B cell (primary cell): ENCODE results near the gene DSTYK. TPM values are rescaled to one million over a fixed set of nuclear protein-coding genes. Genes with fewer than 3 reads are reported as not detected.

Experiments
- ATAC-seq: fragments of 200-7000 bp; cut with Tn5 transposase; one replicate; pipeline ENCODE4 v1.10.0; 2021; ENCODE audit warnings: low read depth, mild to moderate bottlenecking, moderate number of reproducible peaks, moderate library complexity
- CTCF ChIA-PET: fragments of 350-600 bp; sonication (Branson Sonifier 250); formaldehyde crosslinking; loops from one replicate; lab custom pipeline; 2021; ENCODE audit warnings: antibody characterized with exemption, inconsistent platforms; lab: Charles Lee
- POLR2A ChIA-PET: fragments of 350-600 bp; sonication (Branson Sonifier 250); formaldehyde crosslinking; loops from one replicate; lab custom pipeline; 2021; ENCODE audit warnings: antibody characterized with exemption; lab: Charles Lee
- DNase-seq: peaks from one replicate; pipeline ENCODE4 v3.0.0; 2013
- H2AFZ ChIP-seq: 2 replicates; pipeline ENCODE4 v1.6.1; 2012; ENCODE audit warnings: mild to moderate bottlenecking, low read depth, low read length; ENCODE audit not compliant: insufficient read depth, poor library complexity, severe bottlenecking
- H3K27ac ChIP-seq, 2 donors: 1 replicate in 1 of 2; 2 replicates in 1 of 2; pipeline ENCODE4 v1.5.1; 2012 to 2013; ENCODE audit warnings: low read length in 2 of 2, mild to moderate bottlenecking in 2 of 2, moderate library complexity in 1 of 2
- H3K27me3 ChIP-seq, 4 experiments: fragments of 200-600 bp in 1 of 4; sonication (generic) in 1 of 4; replicated peaks in 1 of 4; 1 replicate in 2 of 4; 2 replicates in 2 of 4; pipeline versions ENCODE4 v1.6.1 to v1.7.0; 2013 to 2016; ENCODE audit warnings: low read length in 3 of 4, mild to moderate bottlenecking in 2 of 4, mixed read lengths in 1 of 4, moderate library complexity in 1 of 4; ENCODE audit not compliant: insufficient read depth in 4 of 4, control insufficient read depth in 3 of 4; ENCODE audit errors: control extremely low read depth in 1 of 4
- H3K36me3 ChIP-seq, 2 experiments: replicated peaks in 1 of 2; 1 replicate in 1 of 2; 2 replicates in 1 of 2; pipeline versions ENCODE4 v1.6.1 to v1.7.1; 2013; ENCODE audit warnings: low read length in 1 of 2; ENCODE audit not compliant: insufficient read depth in 2 of 2, control insufficient read depth in 1 of 2; ENCODE audit errors: control extremely low read depth in 1 of 2, extremely low read depth in 1 of 2
- H3K4me1 ChIP-seq, 2 donors: fragments of 200-600 bp in 1 of 2; sonication (generic) in 1 of 2; 1 replicate in 1 of 2; 2 replicates in 1 of 2; pipeline versions ENCODE4 v1.5.1 to v1.6.1; 2013 to 2017; ENCODE audit warnings: low read length in 2 of 2; ENCODE audit not compliant: control insufficient read depth in 2 of 2, insufficient read depth in 2 of 2
- H3K4me2 ChIP-seq: replicated peaks from 2 replicates; pipeline ENCODE3; 2012; ENCODE audit warnings: mild to moderate bottlenecking, low read depth, low read length; ENCODE audit not compliant: poor library complexity, severe bottlenecking
- H3K4me3 ChIP-seq, 5 experiments: fragments of 200-600 bp in 1 of 5; sonication (generic) in 1 of 5; 1 replicate in 3 of 5; 2 replicates in 2 of 5; pipeline versions ENCODE4 v1.5.1 to v1.7.0; 2011 to 2016; ENCODE audit warnings: low read length in 4 of 5, mild to moderate bottlenecking in 4 of 5, low read depth in 2 of 5, control low read depth in 1 of 5, moderate library complexity in 1 of 5; ENCODE audit not compliant: insufficient read depth in 1 of 5; ENCODE audit errors: control extremely low read depth in 1 of 5, extremely low read depth in 1 of 5
- H3K79me2 ChIP-seq: fragments of 200-600 bp; sonication (generic); one replicate; pipeline ENCODE4 v1.6.0; 2016; ENCODE audit warnings: low read length; ENCODE audit not compliant: control insufficient read depth, insufficient read depth
- H3K9ac ChIP-seq: fragments of 200-600 bp; sonication (generic); 2 replicates; pipeline ENCODE4 v1.6.1; 2017; ENCODE audit warnings: mild to moderate bottlenecking, low read length, moderate library complexity
- H3K9me3 ChIP-seq, 3 donors: one replicate each; pipeline versions ENCODE4 v1.6.1 to v1.7.1; 2013; ENCODE audit warnings: low read length in 2 of 3; ENCODE audit not compliant: control insufficient read depth in 2 of 3, insufficient read depth in 1 of 3; ENCODE audit errors: control extremely low read depth in 1 of 3
- H4K20me1 ChIP-seq: 2 replicates; pipeline ENCODE4 v1.6.0; 2012; ENCODE audit warnings: mild to moderate bottlenecking, low read length; ENCODE audit not compliant: insufficient read depth, control insufficient read depth, poor library complexity, severe bottlenecking
- H3K27ac Mint-ChIP-seq: one replicate; pipeline ENCODE4 v1.8.0; 2021; ENCODE audit warnings: mixed read lengths
- H3K27me3 Mint-ChIP-seq: one replicate; pipeline ENCODE4 v1.8.0; 2021; ENCODE audit warnings: mixed read lengths
- H3K4me1 Mint-ChIP-seq: one replicate; pipeline ENCODE4 v1.8.0; 2021; ENCODE audit warnings: mixed read lengths
- H3K4me3 Mint-ChIP-seq: one replicate; pipeline ENCODE4 v1.8.0; 2021; ENCODE audit warnings: mixed read lengths
- H3K9me3 Mint-ChIP-seq: one replicate; pipeline ENCODE4 v1.8.0; 2022; ENCODE audit warnings: mixed read lengths; ENCODE audit not compliant: insufficient read depth
- EZH2 ChIP-seq: IDR thresholded peaks from 2 replicates; pipeline ENCODE4 v1.6.1; 2012; ENCODE audit warnings: borderline replicate concordance, low read depth, mild to moderate bottlenecking, moderate library complexity, low read length; ENCODE audit not compliant: insufficient read depth, poor library complexity, severe bottlenecking
- WGBS: methylation state at CpG from one replicate; pipeline ENCODE4 v1.1.5; 2013; ENCODE audit warnings: missing lambda C conversion rate; ENCODE audit not compliant: insufficient coverage; 5-methylcytosine and 5-hydroxymethylcytosine counted together
- intact Hi-C: fragments of 100-400 bp; cut with micrococcal nuclease; formaldehyde crosslinking; loops from one replicate; pipeline ENCODE4 v1.10.0; 2022
- polyA plus RNA-seq: library from polyadenylated mRNA; depleted of rRNA; stranded (reverse); fragments of >200 nt; gene quantifications from 2 replicates; pipeline ENCODE4 v1.2.3, GENCODE V29; 2012
- total RNA-seq, 2 donors: library from RNA; stranded (reverse); fragments of 120-200 nt in 1 of 2; gene quantifications; 1 replicate in 1 of 2; 2 replicates in 1 of 2; pipeline versions ENCODE4 v1.2.3 to v1.2.4, GENCODE V29; 2013 to 2022
- TF ChIP-seq, protein P1 (sequence below): fragments of 200-600 bp; IDR thresholded peaks from one replicate; pipeline ENCODE4 v1.8.0; 2022; ENCODE audit warnings: antibody characterized with exemption, mild to moderate bottlenecking

DSTYK gene
- total and polyA plus RNA-seq, 2 donors (not counting 1 experiment from before 2014, with no cell fraction given): 3.6 to 15.7 TPM

- DNase-seq (no peak), ATAC-seq (no peak)
- ChIA-PET POLR2A (interaction anchor here (0.6 kb wide), 1 partner anchor 267 kb away, joined by 19 read pairs; the partner anchor contains the start of gene CDK18), CTCF (interaction anchor here (0.8 to 2.2 kb wide), 4 partner anchors 9 to 98 kb away, joined by 3 to 9 read pairs (median 5); no protein-coding TSS in a partner anchor)
- Mint-ChIP-seq H3K27ac (peak overlapping the region; percentile 20), H3K27me3 (peaks cover 27% of the 10 kb centered on the region), H3K4me3 (no peak overlapping the region), H3K4me1 (peaks cover 18% of the 10 kb centered on the region), H3K9me3 (no peaks in the 10 kb centered on the region)
- no peak for TF ChIP-seq EZH2
- TF ChIP-seq, protein P1, sequence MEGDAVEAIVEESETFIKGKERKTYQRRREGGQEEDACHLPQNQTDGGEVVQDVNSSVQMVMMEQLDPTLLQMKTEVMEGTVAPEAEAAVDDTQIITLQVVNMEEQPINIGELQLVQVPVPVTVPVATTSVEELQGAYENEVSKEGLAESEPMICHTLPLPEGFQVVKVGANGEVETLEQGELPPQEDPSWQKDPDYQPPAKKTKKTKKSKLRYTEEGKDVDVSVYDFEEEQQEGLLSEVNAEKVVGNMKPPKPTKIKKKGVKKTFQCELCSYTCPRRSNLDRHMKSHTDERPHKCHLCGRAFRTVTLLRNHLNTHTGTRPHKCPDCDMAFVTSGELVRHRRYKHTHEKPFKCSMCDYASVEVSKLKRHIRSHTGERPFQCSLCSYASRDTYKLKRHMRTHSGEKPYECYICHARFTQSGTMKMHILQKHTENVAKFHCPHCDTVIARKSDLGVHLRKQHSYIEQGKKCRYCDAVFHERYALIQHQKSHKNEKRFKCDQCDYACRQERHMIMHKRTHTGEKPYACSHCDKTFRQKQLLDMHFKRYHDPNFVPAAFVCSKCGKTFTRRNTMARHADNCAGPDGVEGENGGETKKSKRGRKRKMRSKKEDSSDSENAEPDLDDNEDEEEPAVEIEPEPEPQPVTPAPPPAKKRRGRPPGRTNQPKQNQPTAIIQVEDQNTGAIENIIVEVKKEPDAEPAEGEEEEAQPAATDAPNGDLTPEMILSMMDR: no peak
- Histone ChIP-seq H3K36me3 (no peaks in the 10 kb centered on the region), H3K27ac (no peak overlapping the region), H3K9me3 (no peaks in the 10 kb centered on the region), H3K4me3 (no peak overlapping the region), H3K79me2 (no peaks in the 10 kb centered on the region), H3K27me3 (peaks cover 0 to 11% (median 4%) of the 10 kb centered on the region in 4 experiments), H4K20me1 (no peaks in the 10 kb centered on the region), H2AFZ (no peak overlapping the region), H3K9ac (no peak overlapping the region), H3K4me1 (peaks cover 7 to 10% of the 10 kb centered on the region in 2 donors), H3K4me2 (peak overlapping the region; percentile 31)
- intact Hi-C loops: no loop called here
- WGBS: 21% methylated on average over 11 of the region's 12 CpGs
These were observed 26.3 kb upstream of the DSTYK start for GRCh38 chr1:205237526-205238484.
